ENCODE measurements around the gene TMA7.

TMA7 gene

GRCh38 chr3:48464713-48465221, 24.7 kb downstream of the TMA7 start:
- Histone ChIP-seq H3K27ac (peak overlapping the region; percentile 51), H3K9me3 (ENCODE audit: severe bottlenecking) (no peaks in the 10 kb centered on the region), H3K27me3 (ENCODE audit: insufficient read depth, low read depth, severe bottlenecking) (no peaks in the 10 kb centered on the region), H3K36me3 (peaks cover 35% of the 10 kb centered on the region), H3K4me3 (ENCODE audit: low read depth, low read length) (no peak overlapping the region)
- TF ChIP-seq, protein P1, sequence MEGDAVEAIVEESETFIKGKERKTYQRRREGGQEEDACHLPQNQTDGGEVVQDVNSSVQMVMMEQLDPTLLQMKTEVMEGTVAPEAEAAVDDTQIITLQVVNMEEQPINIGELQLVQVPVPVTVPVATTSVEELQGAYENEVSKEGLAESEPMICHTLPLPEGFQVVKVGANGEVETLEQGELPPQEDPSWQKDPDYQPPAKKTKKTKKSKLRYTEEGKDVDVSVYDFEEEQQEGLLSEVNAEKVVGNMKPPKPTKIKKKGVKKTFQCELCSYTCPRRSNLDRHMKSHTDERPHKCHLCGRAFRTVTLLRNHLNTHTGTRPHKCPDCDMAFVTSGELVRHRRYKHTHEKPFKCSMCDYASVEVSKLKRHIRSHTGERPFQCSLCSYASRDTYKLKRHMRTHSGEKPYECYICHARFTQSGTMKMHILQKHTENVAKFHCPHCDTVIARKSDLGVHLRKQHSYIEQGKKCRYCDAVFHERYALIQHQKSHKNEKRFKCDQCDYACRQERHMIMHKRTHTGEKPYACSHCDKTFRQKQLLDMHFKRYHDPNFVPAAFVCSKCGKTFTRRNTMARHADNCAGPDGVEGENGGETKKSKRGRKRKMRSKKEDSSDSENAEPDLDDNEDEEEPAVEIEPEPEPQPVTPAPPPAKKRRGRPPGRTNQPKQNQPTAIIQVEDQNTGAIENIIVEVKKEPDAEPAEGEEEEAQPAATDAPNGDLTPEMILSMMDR (IDR thresholded peaks at IDR 0.05; ENCODE audit: low read depth, low read length): no peak
- DNase-seq: no peak

GRCh38 chr3:48465237-48465530, 25.1 kb downstream of the TMA7 start:
- Histone ChIP-seq H3K27me3 (ENCODE audit: insufficient read depth, low read depth, severe bottlenecking) (no peaks in the 10 kb centered on the region), H3K27ac (peak overlapping the region; percentile 51), H3K36me3 (peaks cover 31% of the 10 kb centered on the region), H3K4me3 (ENCODE audit: low read depth, low read length) (no peak overlapping the region), H3K9me3 (ENCODE audit: severe bottlenecking) (no peaks in the 10 kb centered on the region)
- TF ChIP-seq, protein P1 (IDR thresholded peaks at IDR 0.05; ENCODE audit: low read depth, low read length): no peak
- DNase-seq: no peak

DNA sequence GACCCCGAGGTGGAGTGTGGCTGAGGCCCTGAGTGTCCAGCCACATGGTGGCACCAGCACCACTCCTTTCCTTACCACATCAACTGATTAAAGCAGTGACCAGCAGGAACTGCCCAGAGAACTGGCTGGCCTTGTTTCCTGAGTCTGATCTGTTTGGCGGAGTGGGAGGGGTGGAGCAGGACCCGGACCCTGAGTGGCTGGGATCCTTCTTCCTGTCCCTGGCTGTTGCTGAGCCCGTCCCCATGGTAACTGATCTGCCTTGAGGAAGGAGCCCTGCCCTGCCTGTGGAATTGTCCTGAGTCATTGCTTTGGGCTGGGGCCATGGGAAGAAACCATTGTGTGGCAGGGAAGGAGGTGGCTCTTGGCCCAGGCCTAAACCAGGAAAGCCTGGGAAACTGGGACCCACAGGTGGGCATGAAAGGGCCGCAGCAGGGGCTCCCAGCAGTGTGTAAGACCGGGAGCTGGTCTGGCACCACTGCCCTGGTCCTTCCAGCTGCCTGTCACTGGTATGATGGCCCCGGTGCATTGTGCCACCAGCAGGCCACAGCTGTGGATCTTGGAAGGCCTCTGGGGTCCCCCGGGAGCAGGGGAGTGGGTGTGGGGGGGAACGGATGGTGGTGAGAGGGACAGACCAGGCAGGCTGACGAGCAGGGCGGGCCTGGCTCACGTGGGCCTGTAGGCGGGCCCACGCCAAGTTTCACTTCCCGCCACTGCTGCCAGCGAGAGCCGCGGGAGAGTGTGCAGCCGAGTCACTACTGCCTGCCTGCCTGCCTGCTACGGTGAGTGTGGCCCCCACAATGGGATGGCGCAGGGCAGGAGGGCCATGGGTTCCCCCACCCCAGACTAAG, 25.7 kb downstream of the TMA7 start:
- TF ChIP-seq, protein P1 (IDR thresholded peaks at IDR 0.05; ENCODE audit: low read depth, low read length): peak; percentile 90
- Histone ChIP-seq H3K36me3 (peaks cover 26% of the 10 kb centered on the region), H3K4me3 (ENCODE audit: low read depth, low read length) (peak overlapping the region; percentile 57), H3K27me3 (ENCODE audit: insufficient read depth, low read depth, severe bottlenecking) (no peaks in the 10 kb centered on the region), H3K27ac (peak overlapping the region; percentile 96), H3K9me3 (ENCODE audit: severe bottlenecking) (no peaks in the 10 kb centered on the region)
- DNase-seq: peak; percentile 98

GRCh38 chr3:48466386-48467109, 26.5 kb downstream of the TMA7 start:
- Histone ChIP-seq H3K4me3 (ENCODE audit: low read depth, low read length) (peak overlapping the region; percentile 57), H3K27ac (peak overlapping the region; percentile 96), H3K27me3 (ENCODE audit: insufficient read depth, low read depth, severe bottlenecking) (no peaks in the 10 kb centered on the region), H3K9me3 (ENCODE audit: severe bottlenecking) (no peaks in the 10 kb centered on the region), H3K36me3 (peaks cover 20% of the 10 kb centered on the region)
- DNase-seq: no peak
- TF ChIP-seq, protein P1 (IDR thresholded peaks at IDR 0.05; ENCODE audit: low read depth, low read length): no peak

- H3K4me3 ChIP-seq (ENCODE audit: low read depth, low read length): no peak overlapping the region
- H3K27ac ChIP-seq: no peak overlapping the region; the same call in 1 of the 2 replicates
- TF ChIP-seq, protein P1 (IDR thresholded peaks at IDR 0.05; ENCODE audit: low read depth, low read length): no peak
- H3K9me3 ChIP-seq (ENCODE audit: severe bottlenecking): no peaks in the 10 kb centered on the region
- DNase-seq: no peak
- H3K36me3 ChIP-seq: peaks cover 20% of the 10 kb centered on the region
- H3K27me3 ChIP-seq (ENCODE audit: insufficient read depth, low read depth, severe bottlenecking): no peaks in the 10 kb centered on the region
These were observed 27.0 kb downstream of the TMA7 start for GRCh38 chr3:48467110-48467454.

Measured in WERI-Rb-1 (cell line).